ENCODE data around the gene ATG5. TPM values are rescaled to one million over a fixed set of nuclear protein-coding genes. Genes with fewer than 3 reads are reported as not detected.
"Not testable (repeated sequence)": the region's sequence is repeated elsewhere in the genome, so short reads cannot be mapped to it uniquely, and the experiment has no call there.

The ATG5 gene
- total RNA-seq, 1 donor from 2014 or later = 19.2 TPM

- intact Hi-C loops (cut with DNase I) = no loop called here
- peak; percentile 27 for ATAC-seq
Observed at GRCh38 chr6:106168097-106168888, 157.3 kb downstream of the ATG5 start.

GRCh38 chr6:106167096-106167814 lies 158.3 kb downstream of the ATG5 start:
- intact Hi-C loops (cut with DNase I) = no loop called here
- DNase-seq (ENCODE audit: missing footprints) (no peak), ATAC-seq (no peak)

More at GRCh38 chr6:106168097-106168888, 157.3 kb downstream of the ATG5 start:
- DNase-seq (ENCODE audit: missing footprints) = no peak

GRCh38 chr6:106165885-106166485 lies 159.6 kb downstream of the ATG5 start:
- intact Hi-C loops (cut with DNase I) = no loop called here
- DNase-seq (ENCODE audit: missing footprints) (no peak), ATAC-seq (no peak)

- ATAC-seq (peak; percentile 78), DNase-seq (ENCODE audit: missing footprints) (no peak)
- intact Hi-C loops (cut with DNase I) = no loop called here
Observed at GRCh38 chr6:106163966-106164877, 161.3 kb downstream of the ATG5 start.

GRCh38 chr6:106163446-106163965 lies 162.1 kb downstream of the ATG5 start:
- peak; percentile 48 for ATAC-seq
- intact Hi-C loops (cut with DNase I) = no loop called here
- DNase-seq (ENCODE audit: missing footprints) = no peak

- ATAC-seq (no peak), DNase-seq (ENCODE audit: missing footprints) (no peak)
- intact Hi-C loops (cut with DNase I) = no loop called here
Observed at GRCh38 chr6:106162921-106163320, 162.6 kb downstream of the ATG5 start.

- ATAC-seq (no peak), DNase-seq (ENCODE audit: missing footprints) (no peak)
- intact Hi-C loops (cut with DNase I) = no loop called here
Observed at GRCh38 chr6:106161893-106162292, 163.7 kb downstream of the ATG5 start.

- intact Hi-C loops (cut with DNase I) = no loop called here
- no peak for ATAC-seq
Observed at GRCh38 chr6:106161311-106161874, 164.2 kb downstream of the ATG5 start.

GRCh38 chr6:106160189-106160588 lies 165.4 kb downstream of the ATG5 start:
- ATAC-seq (no peak), DNase-seq (ENCODE audit: missing footprints) (no peak)
- intact Hi-C loops (cut with DNase I) = no loop called here

More at GRCh38 chr6:106161311-106161874, 164.2 kb downstream of the ATG5 start:
- DNase-seq (ENCODE audit: missing footprints) = no peak

- intact Hi-C loops (cut with DNase I) = no loop called here
- ATAC-seq (no peak), DNase-seq (ENCODE audit: missing footprints) (no peak)
Observed at GRCh38 chr6:106159531-106159940, 166.0 kb downstream of the ATG5 start.

- intact Hi-C loops (cut with DNase I) = no loop called here
- ATAC-seq (no peak), DNase-seq (ENCODE audit: missing footprints) (no peak)
Observed at GRCh38 chr6:106158816-106159215, 166.7 kb downstream of the ATG5 start.

- intact Hi-C loops (cut with DNase I) = no loop called here
Observed at GRCh38 chr6:106156863-106157262, 168.7 kb downstream of the ATG5 start.

GRCh38 chr6:106156413-106156812 lies 169.1 kb downstream of the ATG5 start:
- DNase-seq (ENCODE audit: missing footprints) (no peak), ATAC-seq (no peak)
- intact Hi-C loops (cut with DNase I) = no loop called here

More at GRCh38 chr6:106156863-106157262, 168.7 kb downstream of the ATG5 start:
- no peak for DNase-seq (ENCODE audit: missing footprints)
- ATAC-seq = no peak

- ATAC-seq = no peak
- intact Hi-C loops (cut with DNase I) = no loop called here
- no peak for DNase-seq (ENCODE audit: missing footprints)
Observed at GRCh38 chr6:106155219-106155830, 170.2 kb downstream of the ATG5 start.

- intact Hi-C loops (cut with DNase I) = no loop called here
- ATAC-seq = no peak
- no peak for DNase-seq (ENCODE audit: missing footprints)
Observed at GRCh38 chr6:106154326-106154725, 171.2 kb downstream of the ATG5 start.

GRCh38 chr6:106152952-106153351 lies 172.6 kb downstream of the ATG5 start:
- ATAC-seq = no peak

GRCh38 chr6:106152476-106152875 lies 173.1 kb downstream of the ATG5 start:
- intact Hi-C loops (cut with DNase I); ATAC-seq; DNase-seq (ENCODE audit: missing footprints): not testable (repeated sequence)

More at GRCh38 chr6:106152952-106153351, 172.6 kb downstream of the ATG5 start:
- no peak for DNase-seq (ENCODE audit: missing footprints)
- intact Hi-C loops (cut with DNase I) = no loop called here

Data from Right ventricle myocardium inferior (tissue), 1 donor.